Dedifferentiated amniotic fluid mesenchymal stem cell (primary cell): ENCODE data around the gene DOK4.

ENCODE experiments used
- DNase-seq: peaks from one replicate; pipeline ENCODE4 v3.0.0-alpha.2; 2016; ENCODE audit errors: extremely low spot score

Gene DOK4

DNA sequence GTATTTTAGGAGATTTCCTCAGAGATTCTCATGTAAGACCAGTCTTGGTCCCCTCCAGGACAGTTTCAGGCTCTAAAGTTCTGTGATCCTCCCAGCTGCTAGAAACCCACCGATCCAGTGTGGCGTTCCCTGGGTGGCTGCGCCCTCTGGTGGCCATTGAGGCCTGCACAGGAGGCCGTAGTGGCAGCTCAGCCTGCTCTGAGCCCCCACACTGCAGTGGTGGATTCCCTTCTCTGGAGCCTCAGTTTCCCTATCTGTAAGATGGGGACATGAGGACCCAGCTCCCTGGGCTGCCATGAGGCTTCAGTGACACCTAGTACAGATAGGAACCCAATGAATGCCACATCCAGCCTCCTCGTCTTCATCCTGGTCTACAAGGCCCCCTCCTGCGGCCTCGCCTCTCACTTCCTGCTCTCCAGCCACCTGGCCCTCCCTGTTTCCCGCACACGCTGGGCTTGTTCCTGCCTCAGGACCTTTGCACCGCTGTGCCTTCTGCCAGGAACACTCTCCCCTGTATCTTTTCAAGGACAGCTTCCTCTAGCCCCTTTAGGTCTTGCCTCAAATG is 33.6 kb upstream of the DOK4 start:
- peak; percentile 29 for DNase-seq

DNA sequence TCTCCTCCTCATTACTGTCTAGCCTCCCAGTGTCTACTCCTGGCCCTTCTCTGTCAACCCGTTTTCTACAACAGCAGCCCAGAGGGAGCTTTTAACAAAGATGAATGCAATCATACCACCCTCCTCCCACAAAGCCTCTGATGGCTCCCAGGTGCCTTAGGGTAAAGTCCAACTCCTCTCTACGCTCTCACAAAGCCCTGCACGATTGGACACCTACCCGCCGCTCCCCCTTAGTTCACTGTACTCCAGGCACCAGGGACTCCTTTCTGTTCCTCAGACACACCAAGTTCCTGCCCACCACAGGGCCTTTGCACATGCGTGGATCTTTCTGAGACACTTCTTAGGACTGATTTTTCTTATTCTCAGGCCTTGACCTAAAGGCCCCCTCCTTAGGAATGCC is 32.6 kb upstream of the DOK4 start:
- no peak for DNase-seq

GRCh38 chr16:57518520-57518919 is 32.2 kb upstream of the DOK4 start:
- no peak for DNase-seq

- DNase-seq, result no peak
These were observed 31.4 kb upstream of the DOK4 start for GRCh38 chr16:57517397-57518367.

DNA sequence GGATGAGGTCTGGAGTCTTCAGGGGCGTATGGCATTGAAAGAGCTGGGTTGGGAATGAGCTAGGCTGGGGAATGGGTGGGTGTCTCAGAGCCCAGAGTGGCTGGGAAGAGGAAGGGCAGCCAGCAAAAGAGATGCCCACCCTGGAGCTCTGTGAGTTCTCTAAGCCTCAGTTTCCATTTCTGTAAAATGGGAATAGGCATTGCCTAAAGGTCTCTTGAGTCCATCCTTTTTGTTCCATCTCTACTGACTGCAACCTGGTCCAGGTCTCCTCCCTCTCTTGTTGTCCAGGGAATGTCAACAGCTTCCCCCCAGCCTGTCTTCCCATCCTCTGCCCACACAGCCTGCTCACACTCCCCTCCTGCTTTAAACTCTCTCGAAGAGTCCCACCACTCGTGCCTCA is 30.5 kb upstream of the DOK4 start:
- DNase-seq, result no peak

DNA sequence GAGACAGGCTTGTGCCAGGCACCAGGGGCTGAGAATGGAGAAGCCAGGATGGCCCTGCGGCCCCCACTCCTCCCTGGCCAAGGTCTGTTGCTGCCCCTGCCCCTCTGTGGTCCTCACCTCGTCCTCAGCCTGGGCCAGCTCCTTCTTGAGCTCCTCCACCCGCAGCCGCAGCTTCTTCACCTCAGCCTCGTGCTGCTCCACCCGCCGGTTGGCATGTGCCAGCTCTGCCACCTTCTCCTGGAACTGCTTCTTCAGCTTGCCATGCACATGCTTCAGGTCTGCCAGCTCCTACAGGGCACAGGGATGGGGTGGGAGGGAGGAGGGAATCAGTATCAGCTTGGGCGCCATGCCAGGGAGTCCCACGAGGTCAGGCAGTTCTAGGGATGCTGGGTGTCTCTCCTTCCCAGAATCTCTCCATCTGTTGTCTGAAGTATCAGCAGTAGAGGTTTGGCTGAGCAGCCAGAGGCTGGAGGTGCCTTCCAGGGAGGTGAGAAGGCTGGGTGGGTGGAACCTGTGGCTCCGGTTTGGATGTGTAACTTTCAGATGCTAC is 30.0 kb upstream of the DOK4 start:
- no peak for DNase-seq

GRCh38 chr16:57514791-57515600 is 28.7 kb upstream of the DOK4 start:
- DNase-seq, result no peak

DNA sequence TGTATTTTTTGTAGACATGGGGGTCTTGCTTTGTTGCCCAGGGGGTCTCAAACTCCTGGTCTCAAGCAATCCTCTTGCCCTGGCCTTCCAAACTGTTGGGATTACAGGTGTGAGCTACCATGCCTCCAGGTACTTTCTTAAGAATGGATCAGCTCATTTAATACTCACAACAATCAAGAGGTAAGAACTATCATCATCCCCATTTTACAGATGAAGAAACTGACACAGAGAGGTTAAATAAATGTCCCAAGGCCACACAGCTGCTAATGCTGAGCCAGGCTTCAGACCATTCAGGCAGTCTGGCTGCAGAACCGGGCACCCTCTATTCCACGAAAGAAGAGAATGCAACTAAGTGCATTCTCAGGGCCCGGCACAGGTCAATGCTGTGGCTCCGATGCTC is 28.1 kb upstream of the DOK4 start:
- DNase-seq, result no peak

- no peak for DNase-seq
These were observed 27.2 kb upstream of the DOK4 start for GRCh38 chr16:57513371-57514102.

GRCh38 chr16:57512296-57513001 is 26.2 kb upstream of the DOK4 start:
- no peak for DNase-seq

GRCh38 chr16:57510016-57510871 is 24.0 kb upstream of the DOK4 start:
- no peak for DNase-seq

- no peak for DNase-seq
These were observed 23.1 kb upstream of the DOK4 start for GRCh38 chr16:57509231-57509923.

DNA sequence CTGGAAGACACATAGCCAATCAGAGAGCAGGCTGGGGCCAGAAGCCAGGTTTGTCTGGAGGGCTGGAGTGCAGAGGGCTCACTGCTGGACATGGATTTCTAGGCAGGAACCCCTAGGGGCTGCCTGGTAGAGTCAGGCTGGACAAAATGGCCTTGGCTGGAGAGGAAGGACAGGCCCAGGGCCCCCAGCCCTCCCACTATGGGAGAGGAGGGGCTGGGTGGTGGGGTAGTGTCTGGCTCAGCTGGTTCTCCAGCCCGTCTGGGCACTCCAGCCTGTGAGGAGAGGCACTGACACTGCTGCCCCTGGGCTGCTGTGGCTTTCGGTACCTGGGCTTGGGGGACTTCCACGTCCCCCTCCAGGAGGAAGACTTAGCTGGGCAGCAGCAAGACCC is 21.7 kb upstream of the DOK4 start:
- no peak for DNase-seq

GRCh38 chr16:57507136-57508034 is 21.1 kb upstream of the DOK4 start:
- no peak for DNase-seq

DNA sequence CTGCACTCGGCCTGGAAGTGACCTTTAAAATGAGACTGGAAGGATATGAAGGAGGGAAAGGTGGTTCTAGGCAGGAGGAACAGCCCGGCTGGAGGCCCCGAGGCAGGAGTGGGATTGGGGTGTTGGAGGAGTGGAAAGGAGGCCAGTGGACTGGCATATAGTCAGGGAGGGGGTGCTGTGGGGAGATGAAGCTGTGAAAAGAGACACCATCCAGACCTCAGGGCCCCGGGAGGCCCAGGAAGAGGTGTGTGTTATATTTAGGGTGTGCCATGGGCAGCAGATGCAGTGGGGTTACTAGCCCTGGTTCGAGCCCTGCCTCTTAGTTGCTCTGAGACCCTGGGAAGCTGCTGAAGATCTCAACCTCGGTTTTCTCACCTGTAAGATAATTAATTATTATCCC is 18.9 kb upstream of the DOK4 start:
- no peak for DNase-seq

GRCh38 chr16:57504491-57504890 is 18.2 kb upstream of the DOK4 start:
- no peak for DNase-seq

GRCh38 chr16:57504001-57504400 is 17.7 kb upstream of the DOK4 start:
- no peak for DNase-seq

DNA sequence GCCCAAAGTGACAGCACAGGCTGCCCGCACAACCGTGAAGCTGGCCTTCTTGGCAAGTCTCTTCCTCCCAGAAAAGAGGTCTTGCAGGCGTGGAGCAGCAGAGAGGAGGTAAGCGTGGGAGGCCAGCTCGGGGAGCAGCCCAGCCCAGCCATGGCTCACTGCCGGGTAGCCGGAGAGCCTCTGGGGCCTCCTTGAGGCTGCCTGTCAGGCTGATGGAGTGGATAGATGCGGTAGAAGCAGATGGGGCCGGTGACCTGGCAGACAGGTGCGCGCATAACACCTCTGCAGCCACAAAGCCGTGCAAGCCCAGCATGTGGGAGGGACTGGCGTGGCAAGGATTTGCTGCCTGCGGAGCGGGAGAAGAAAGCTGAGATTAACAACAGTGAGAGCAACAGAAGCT is 17.1 kb upstream of the DOK4 start:
- no peak for DNase-seq
